ENCODE data around the gene TCF4.

TCF4 gene

DNA sequence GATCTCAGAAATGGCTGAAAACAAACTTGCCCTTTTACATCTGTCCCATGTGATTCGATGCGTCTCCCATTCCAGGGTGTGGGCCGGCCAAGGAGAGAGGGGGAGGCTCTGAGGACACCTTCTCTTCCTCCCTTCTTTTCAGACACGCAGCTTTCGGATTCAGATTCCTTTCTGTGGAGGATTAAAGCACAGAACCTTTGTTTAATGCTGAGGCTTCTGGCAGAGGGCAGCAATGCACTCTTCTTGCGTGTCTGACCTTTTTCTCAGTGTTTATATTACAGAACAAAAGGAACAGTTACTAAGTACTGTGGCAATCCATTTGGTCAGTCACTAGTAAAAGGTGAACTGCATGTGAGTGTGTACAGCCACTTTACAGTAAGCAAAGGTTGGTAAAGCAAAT, 359.8 kb downstream of the TCF4 start:
- no peak overlapping the region for H3K9ac ChIP-seq (ENCODE audit: low read length)
- no peaks in the 10 kb centered on the region for H3K9me3 ChIP-seq (ENCODE audit: control insufficient read depth, insufficient read depth, low read depth, low read length)
- no peak overlapping the region for H3K27ac ChIP-seq (ENCODE audit: low read depth, low read length)
- no peak overlapping the region for H3K4me3 ChIP-seq (ENCODE audit: low read depth, low read length)
- no peaks in the 10 kb centered on the region for H3K27me3 ChIP-seq (ENCODE audit: control insufficient read depth, insufficient read depth, low read length)
- H3K36me3 ChIP-seq (ENCODE audit: control insufficient read depth, insufficient read depth, low read length) = peaks cover 50% of the 10 kb centered on the region
- H3K4me1 ChIP-seq (ENCODE audit: control insufficient read depth, insufficient read depth, low read length) = no peaks in the 10 kb centered on the region

DNA sequence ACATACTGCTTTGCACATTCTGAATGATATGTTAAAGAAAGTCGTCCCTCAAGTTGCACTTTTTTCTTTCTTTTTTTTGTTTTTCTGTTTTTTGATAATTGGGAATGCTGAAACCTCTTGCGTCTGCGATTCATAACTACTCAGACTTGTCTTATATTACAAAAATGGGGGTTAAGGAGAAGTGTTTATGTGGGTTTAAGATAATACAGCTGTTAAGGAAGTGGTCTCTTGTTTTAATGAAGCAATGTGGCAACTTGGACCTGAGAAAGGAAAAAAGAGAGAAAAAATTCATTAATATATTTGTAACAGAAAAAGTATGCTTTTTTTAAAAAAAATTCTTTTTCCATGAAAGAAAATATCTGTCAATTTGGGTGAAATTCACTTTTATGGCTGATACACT, 360.2 kb downstream of the TCF4 start:
- H3K4me3 ChIP-seq (ENCODE audit: low read depth, low read length) = no peak overlapping the region
- no peak overlapping the region for H3K9ac ChIP-seq (ENCODE audit: low read length)
- peaks cover 45% of the 10 kb centered on the region for H3K36me3 ChIP-seq (ENCODE audit: control insufficient read depth, insufficient read depth, low read length)
- H3K27me3 ChIP-seq (ENCODE audit: control insufficient read depth, insufficient read depth, low read length) = no peaks in the 10 kb centered on the region
- H3K9me3 ChIP-seq (ENCODE audit: control insufficient read depth, insufficient read depth, low read depth, low read length) = no peaks in the 10 kb centered on the region
- H3K4me1 ChIP-seq (ENCODE audit: control insufficient read depth, insufficient read depth, low read length) = no peaks in the 10 kb centered on the region
- no peak overlapping the region for H3K27ac ChIP-seq (ENCODE audit: low read depth, low read length)

DNA sequence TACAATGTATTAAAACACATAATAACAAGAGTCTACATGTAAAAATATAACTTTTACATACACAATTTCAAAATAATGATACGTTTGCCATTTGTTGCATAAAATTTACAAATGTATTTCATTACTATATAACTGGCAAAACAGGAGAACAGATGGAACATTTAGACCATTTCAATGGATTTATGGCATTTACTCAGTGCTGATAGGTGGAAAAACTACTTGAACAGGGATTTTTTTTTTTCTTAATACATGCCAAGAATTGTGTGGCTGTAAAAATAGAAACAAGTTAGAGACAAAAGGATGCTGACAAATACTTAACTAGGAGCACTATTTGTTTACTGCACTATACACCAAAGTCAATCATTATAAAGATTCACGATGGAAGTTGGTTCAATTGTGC, 361.9 kb downstream of the TCF4 start:
- no peak overlapping the region for H3K4me3 ChIP-seq (ENCODE audit: low read depth, low read length)
- H3K9ac ChIP-seq (ENCODE audit: low read length) = no peak overlapping the region
- no peaks in the 10 kb centered on the region for H3K9me3 ChIP-seq (ENCODE audit: control insufficient read depth, insufficient read depth, low read depth, low read length)
- H3K27me3 ChIP-seq (ENCODE audit: control insufficient read depth, insufficient read depth, low read length) = no peaks in the 10 kb centered on the region
- H3K27ac ChIP-seq (ENCODE audit: low read depth, low read length) = no peak overlapping the region
- peaks cover 31% of the 10 kb centered on the region for H3K36me3 ChIP-seq (ENCODE audit: control insufficient read depth, insufficient read depth, low read length)
- no peaks in the 10 kb centered on the region for H3K4me1 ChIP-seq (ENCODE audit: control insufficient read depth, insufficient read depth, low read length)

DNA sequence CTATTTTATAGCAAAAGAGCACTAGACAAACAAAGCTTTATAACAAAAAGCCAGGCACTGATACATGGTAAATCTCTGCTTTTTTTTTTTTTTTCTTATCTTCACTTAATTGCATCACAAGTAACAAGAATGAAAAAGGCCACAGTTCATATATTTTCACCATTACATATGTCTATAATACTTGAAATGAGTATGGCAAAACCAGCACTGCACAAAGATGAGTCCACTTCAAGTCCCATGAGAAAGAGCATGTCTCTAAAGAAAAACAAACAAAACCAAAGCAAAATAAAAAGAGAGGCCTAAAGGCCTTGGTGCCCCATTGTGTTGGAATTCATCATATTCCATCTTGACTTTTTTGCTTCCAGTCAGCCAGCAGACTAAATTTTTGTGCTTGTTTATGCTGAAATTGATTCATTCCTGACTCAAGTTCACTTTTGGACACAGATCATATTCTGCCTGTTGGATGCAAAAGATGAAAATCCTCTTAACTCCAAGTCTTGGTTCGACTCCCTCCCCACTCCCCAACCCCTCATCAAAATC, 363.8 kb downstream of the TCF4 start:
- Histone ChIP-seq H3K4me3 (ENCODE audit: low read depth, low read length) (no peak overlapping the region), H3K9ac (ENCODE audit: low read length) (no peak overlapping the region), H3K27ac (ENCODE audit: low read depth, low read length) (no peak overlapping the region), H3K4me1 (ENCODE audit: control insufficient read depth, insufficient read depth, low read length) (no peaks in the 10 kb centered on the region), H3K36me3 (ENCODE audit: control insufficient read depth, insufficient read depth, low read length) (peaks cover 21% of the 10 kb centered on the region), H3K9me3 (ENCODE audit: control insufficient read depth, insufficient read depth, low read depth, low read length) (no peaks in the 10 kb centered on the region), H3K27me3 (ENCODE audit: control insufficient read depth, insufficient read depth, low read length) (no peaks in the 10 kb centered on the region)

DNA sequence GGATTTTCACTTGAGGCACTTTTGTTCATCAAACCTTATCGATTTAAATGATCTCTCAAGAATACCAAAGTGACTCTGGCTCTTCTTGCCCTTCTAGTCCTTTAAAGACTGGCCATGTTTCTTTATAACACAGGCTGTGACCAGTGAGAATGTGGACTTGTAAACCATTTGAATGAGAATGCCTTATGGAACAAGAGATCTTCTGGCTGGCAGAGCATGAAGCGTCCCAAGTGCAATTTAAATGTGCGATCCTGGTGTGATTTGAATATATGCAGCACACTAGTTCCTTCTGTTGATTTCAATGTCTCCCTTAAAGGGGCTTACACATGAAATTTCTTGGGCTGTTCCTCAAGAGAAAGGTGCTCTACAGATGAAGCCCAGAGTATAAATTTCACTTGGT, 366.4 kb downstream of the TCF4 start:
- Histone ChIP-seq H3K9me3 (ENCODE audit: control insufficient read depth, insufficient read depth, low read depth, low read length) (no peaks in the 10 kb centered on the region), H3K4me1 (ENCODE audit: control insufficient read depth, insufficient read depth, low read length) (no peaks in the 10 kb centered on the region), H3K27ac (ENCODE audit: low read depth, low read length) (no peak overlapping the region), H3K27me3 (ENCODE audit: control insufficient read depth, insufficient read depth, low read length) (no peaks in the 10 kb centered on the region), H3K9ac (ENCODE audit: low read length) (no peak overlapping the region), H3K36me3 (ENCODE audit: control insufficient read depth, insufficient read depth, low read length) (peaks cover 5% of the 10 kb centered on the region; the same call in 1 of the 2 replicates), H3K4me3 (ENCODE audit: low read depth, low read length) (no peak overlapping the region)

DNA sequence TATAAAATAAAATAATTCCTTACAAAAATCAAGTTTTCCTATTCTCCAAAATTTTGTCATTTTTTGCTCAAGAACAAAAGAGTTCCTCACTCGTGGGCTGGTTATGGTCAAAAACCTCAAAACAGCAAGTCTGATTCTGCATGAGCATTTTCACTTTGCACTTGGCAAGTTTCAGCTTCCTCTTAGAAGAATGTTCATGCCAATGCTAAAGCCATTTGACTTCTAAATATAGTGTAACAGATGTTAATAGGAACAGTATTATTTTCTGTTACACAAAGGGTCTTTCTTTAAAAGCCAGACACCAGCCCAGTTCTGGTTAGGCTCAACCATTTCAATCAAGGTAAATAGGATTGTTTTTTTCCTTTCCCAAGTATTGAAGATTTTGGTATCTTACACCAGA, 367.5 kb downstream of the TCF4 start:
- Histone ChIP-seq H3K36me3 (ENCODE audit: control insufficient read depth, insufficient read depth, low read length) (no peaks in the 10 kb centered on the region), H3K4me1 (ENCODE audit: control insufficient read depth, insufficient read depth, low read length) (no peaks in the 10 kb centered on the region), H3K9me3 (ENCODE audit: control insufficient read depth, insufficient read depth, low read depth, low read length) (no peaks in the 10 kb centered on the region), H3K27ac (ENCODE audit: low read depth, low read length) (no peak overlapping the region), H3K27me3 (ENCODE audit: control insufficient read depth, insufficient read depth, low read length) (no peaks in the 10 kb centered on the region), H3K9ac (ENCODE audit: low read length) (no peak overlapping the region), H3K4me3 (ENCODE audit: low read depth, low read length) (no peak overlapping the region)

DNA sequence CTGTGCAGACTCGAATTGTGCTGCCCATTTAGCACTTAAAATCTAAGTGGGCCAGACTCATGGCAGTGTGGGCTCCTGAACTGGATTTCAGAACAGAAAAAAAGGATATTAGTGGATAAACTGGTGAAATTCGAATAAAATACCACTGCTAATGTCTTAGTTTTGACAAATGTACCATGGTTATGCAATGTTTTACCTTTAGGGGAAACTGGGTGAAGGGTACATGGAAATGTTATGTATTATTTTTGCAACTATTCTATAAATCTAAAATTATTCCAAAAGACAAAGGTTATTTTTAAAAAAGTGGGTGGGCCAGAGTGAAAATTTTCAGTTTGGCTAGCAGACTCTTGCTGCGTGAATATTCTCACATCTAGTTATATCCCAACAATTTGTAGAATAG, 368.2 kb downstream of the TCF4 start:
- H3K4me3 ChIP-seq (ENCODE audit: low read depth, low read length) = no peak overlapping the region
- no peak overlapping the region for H3K27ac ChIP-seq (ENCODE audit: low read depth, low read length)
- H3K36me3 ChIP-seq (ENCODE audit: control insufficient read depth, insufficient read depth, low read length) = no peaks in the 10 kb centered on the region
- no peak overlapping the region for H3K9ac ChIP-seq (ENCODE audit: low read length)
- no peaks in the 10 kb centered on the region for H3K9me3 ChIP-seq (ENCODE audit: control insufficient read depth, insufficient read depth, low read depth, low read length)
- peaks cover 6% of the 10 kb centered on the region for H3K4me1 ChIP-seq (ENCODE audit: control insufficient read depth, insufficient read depth, low read length)
- no peaks in the 10 kb centered on the region for H3K27me3 ChIP-seq (ENCODE audit: control insufficient read depth, insufficient read depth, low read length)

DNA sequence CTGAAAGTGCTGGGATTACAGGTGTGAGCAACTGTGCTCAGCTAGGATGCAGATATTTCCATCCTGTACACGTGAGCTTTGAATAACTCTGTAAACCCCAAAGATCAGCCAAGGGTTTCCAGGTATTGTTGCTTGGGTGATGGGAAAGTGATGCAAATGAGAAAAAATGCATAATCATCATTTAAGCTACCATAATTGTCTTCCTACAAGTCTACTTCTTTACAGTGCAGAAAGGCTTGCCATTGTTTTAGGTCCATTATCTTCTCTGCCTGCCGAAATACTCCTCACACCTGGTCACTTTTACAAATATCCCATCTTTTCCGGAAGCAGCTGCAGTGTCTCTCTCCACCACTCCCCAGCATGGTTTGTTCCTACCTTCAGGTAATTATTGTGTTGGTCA, 368.9 kb downstream of the TCF4 start:
- H3K4me3 ChIP-seq (ENCODE audit: low read depth, low read length) = no peak overlapping the region
- no peaks in the 10 kb centered on the region for H3K27me3 ChIP-seq (ENCODE audit: control insufficient read depth, insufficient read depth, low read length)
- H3K36me3 ChIP-seq (ENCODE audit: control insufficient read depth, insufficient read depth, low read length) = no peaks in the 10 kb centered on the region
- peaks cover 13% of the 10 kb centered on the region for H3K4me1 ChIP-seq (ENCODE audit: control insufficient read depth, insufficient read depth, low read length)
- H3K9me3 ChIP-seq (ENCODE audit: control insufficient read depth, insufficient read depth, low read depth, low read length) = no peaks in the 10 kb centered on the region
- no peak overlapping the region for H3K27ac ChIP-seq (ENCODE audit: low read depth, low read length)
- H3K9ac ChIP-seq (ENCODE audit: low read length) = no peak overlapping the region

DNA sequence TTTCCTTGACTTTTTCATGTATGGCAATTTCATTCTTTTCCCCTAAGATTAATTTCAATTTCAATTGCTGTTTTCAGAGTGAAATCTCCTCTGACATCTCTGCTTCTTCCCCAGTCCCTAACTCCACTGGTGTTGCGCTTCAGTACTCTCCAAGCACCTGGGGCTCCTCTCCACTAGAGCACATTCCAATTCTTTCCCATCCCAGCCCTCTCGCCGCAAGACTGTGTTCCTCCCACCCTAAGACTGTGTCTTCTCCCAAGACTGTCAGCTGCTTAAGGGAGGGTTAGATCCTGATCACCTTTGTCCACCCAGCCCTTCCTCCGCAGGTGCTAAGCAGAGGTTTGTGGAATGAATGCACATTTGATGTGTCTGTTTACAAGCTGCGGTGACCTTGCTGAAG, 373.0 kb downstream of the TCF4 start:
- H3K4me3 ChIP-seq (ENCODE audit: low read depth, low read length) = no peak overlapping the region
- H3K4me1 ChIP-seq (ENCODE audit: control insufficient read depth, insufficient read depth, low read length) = peaks cover 19% of the 10 kb centered on the region
- H3K9ac ChIP-seq (ENCODE audit: low read length) = no peak overlapping the region
- H3K27me3 ChIP-seq (ENCODE audit: control insufficient read depth, insufficient read depth, low read length) = no peaks in the 10 kb centered on the region
- no peaks in the 10 kb centered on the region for H3K36me3 ChIP-seq (ENCODE audit: control insufficient read depth, insufficient read depth, low read length)
- H3K27ac ChIP-seq (ENCODE audit: low read depth, low read length) = no peak overlapping the region
- no peaks in the 10 kb centered on the region; the same call in 1 of the 2 replicates for H3K9me3 ChIP-seq (ENCODE audit: control insufficient read depth, insufficient read depth, low read depth, low read length)

DNA sequence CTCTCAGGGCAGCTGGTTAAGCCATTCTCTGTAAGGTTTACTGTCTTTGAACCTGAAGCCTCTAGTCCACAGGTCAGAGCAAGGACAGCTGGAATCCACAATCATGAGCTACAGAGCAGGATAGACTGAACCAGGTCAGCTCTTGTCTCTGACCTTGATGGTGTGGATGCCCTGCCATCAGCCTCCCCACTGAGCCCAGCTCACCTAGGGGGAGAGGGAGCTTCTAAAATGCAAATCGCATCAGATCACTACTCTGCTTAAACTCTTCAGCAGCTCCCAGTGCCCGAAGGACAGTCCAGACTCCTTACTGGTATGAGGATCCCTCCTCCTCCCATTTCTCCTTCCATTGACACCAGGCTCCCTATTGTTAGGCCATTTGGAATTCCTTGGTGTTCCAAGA, 373.5 kb downstream of the TCF4 start:
- Histone ChIP-seq H3K27ac (ENCODE audit: low read depth, low read length) (no peak overlapping the region), H3K9me3 (ENCODE audit: control insufficient read depth, insufficient read depth, low read depth, low read length) (no peaks in the 10 kb centered on the region; the same call in 1 of the 2 replicates), H3K4me3 (ENCODE audit: low read depth, low read length) (no peak overlapping the region), H3K9ac (ENCODE audit: low read length) (no peak overlapping the region), H3K4me1 (ENCODE audit: control insufficient read depth, insufficient read depth, low read length) (peaks cover 19% of the 10 kb centered on the region), H3K36me3 (ENCODE audit: control insufficient read depth, insufficient read depth, low read length) (no peaks in the 10 kb centered on the region), H3K27me3 (ENCODE audit: control insufficient read depth, insufficient read depth, low read length) (no peaks in the 10 kb centered on the region)

DNA sequence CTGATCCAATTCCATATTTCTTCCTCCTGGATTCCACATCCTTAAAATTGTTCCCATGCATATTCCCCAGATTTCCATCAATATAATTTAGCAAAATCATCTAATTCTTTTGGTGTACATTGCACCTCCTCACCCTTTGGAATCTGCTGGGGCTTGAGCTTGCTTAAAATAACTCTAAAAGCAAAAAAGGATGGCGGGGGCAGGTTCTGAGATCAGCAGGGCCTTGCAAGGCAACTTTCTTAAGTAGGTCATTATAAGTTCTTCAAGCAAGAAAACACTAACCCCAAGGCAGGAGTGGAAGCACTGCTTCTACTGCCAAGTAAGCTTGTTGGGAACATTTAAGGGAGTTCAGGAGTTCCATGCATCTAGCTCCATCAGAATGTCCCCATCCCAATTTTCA, 374.4 kb downstream of the TCF4 start:
- Histone ChIP-seq H3K27ac (ENCODE audit: low read depth, low read length) (no peak overlapping the region), H3K27me3 (ENCODE audit: control insufficient read depth, insufficient read depth, low read length) (no peaks in the 10 kb centered on the region), H3K9me3 (ENCODE audit: control insufficient read depth, insufficient read depth, low read depth, low read length) (no peaks in the 10 kb centered on the region; the same call in 1 of the 2 replicates), H3K4me1 (ENCODE audit: control insufficient read depth, insufficient read depth, low read length) (peaks cover 19% of the 10 kb centered on the region), H3K9ac (ENCODE audit: low read length) (no peak overlapping the region), H3K36me3 (ENCODE audit: control insufficient read depth, insufficient read depth, low read length) (no peaks in the 10 kb centered on the region), H3K4me3 (ENCODE audit: low read depth, low read length) (no peak overlapping the region)

DNA sequence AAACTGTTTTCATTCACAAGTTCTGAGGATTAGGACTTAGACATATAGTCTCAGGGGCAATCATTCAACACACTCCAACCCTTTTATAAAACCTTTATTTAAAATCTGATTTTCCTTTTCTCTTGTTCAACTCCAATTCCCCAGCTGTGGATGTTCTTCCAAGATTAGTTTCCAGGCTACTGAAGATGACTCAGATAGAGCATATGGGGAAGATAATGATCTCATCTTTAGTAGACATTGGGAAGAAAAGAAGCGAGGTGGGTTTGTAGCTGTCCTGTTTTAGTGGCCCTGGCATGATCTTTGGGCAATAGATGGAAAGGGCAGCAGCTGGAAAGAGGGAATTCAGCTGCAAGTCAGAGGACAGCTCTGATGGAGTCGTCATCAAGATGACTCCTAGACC, 381.1 kb downstream of the TCF4 start:
- H3K4me3 ChIP-seq (ENCODE audit: low read depth, low read length) = no peak overlapping the region
- no peak overlapping the region for H3K27ac ChIP-seq (ENCODE audit: low read depth, low read length)
- no peaks in the 10 kb centered on the region for H3K4me1 ChIP-seq (ENCODE audit: control insufficient read depth, insufficient read depth, low read length)
- H3K9ac ChIP-seq (ENCODE audit: low read length) = no peak overlapping the region
- H3K27me3 ChIP-seq (ENCODE audit: control insufficient read depth, insufficient read depth, low read length) = no peaks in the 10 kb centered on the region
- no peaks in the 10 kb centered on the region for H3K36me3 ChIP-seq (ENCODE audit: control insufficient read depth, insufficient read depth, low read length)
- peaks cover 9% of the 10 kb centered on the region for H3K9me3 ChIP-seq (ENCODE audit: control insufficient read depth, insufficient read depth, low read depth, low read length)

All from HUES6 (cell line).